WERI-Rb-1 (cell line): ENCODE results near the gene TRIM26.

Experiments used
- DNase-seq: peaks from one replicate; pipeline ENCODE4 v3.0.0-alpha.2; 2020
- H3K27ac ChIP-seq: fragments of 250-450 bp; sonication (Bioruptor Pico); 2 replicates; pipeline ENCODE4 v1.5.1; 2020; ENCODE audit warnings: mild to moderate bottlenecking, moderate library complexity
- H3K27me3 ChIP-seq: fragments of 250-450 bp; sonication (Bioruptor Pico); 2 replicates; pipeline ENCODE4 v1.5.1; 2021; ENCODE audit warnings: mild to moderate bottlenecking, low read depth, moderate library complexity; ENCODE audit not compliant: insufficient read depth, severe bottlenecking
- H3K36me3 ChIP-seq: fragments of 250-450 bp; sonication (Bioruptor Pico); 2 replicates; pipeline ENCODE4 v1.5.1; 2020; ENCODE audit warnings: mild to moderate bottlenecking, moderate library complexity
- H3K4me3 ChIP-seq: 2 replicates; pipeline ENCODE4 v1.5.1; 2011; ENCODE audit warnings: low read depth, mild to moderate bottlenecking, control low read depth, low read length
- H3K9me3 ChIP-seq: fragments of 250-450 bp; sonication (Bioruptor Pico); 2 replicates; pipeline ENCODE4 v1.5.1; 2021; ENCODE audit warnings: mild to moderate bottlenecking, moderate library complexity; ENCODE audit not compliant: severe bottlenecking
- TF ChIP-seq, protein P1 (sequence below): IDR thresholded peaks from 2 replicates; pipeline ENCODE4 v1.5.1; 2011; ENCODE audit warnings: low read depth, mild to moderate bottlenecking, control low read depth, inconsistent platforms, low read length

The TRIM26 gene

DNA sequence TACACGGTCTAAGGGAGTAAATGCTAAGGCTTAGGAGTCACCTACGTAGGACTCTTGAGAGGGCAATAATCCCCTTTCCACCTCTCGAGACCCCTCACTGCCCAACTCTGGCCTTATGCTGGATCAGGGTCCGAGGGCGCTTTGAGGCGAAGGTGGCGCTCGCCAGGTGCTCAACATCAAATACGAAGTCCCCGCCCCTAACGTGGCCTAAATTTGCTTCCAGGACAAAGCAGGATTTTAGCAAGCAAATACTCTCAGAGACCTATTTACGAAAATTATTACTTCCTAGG lies 406 bp upstream of the TRIM26 start:
- TF ChIP-seq, protein P1, sequence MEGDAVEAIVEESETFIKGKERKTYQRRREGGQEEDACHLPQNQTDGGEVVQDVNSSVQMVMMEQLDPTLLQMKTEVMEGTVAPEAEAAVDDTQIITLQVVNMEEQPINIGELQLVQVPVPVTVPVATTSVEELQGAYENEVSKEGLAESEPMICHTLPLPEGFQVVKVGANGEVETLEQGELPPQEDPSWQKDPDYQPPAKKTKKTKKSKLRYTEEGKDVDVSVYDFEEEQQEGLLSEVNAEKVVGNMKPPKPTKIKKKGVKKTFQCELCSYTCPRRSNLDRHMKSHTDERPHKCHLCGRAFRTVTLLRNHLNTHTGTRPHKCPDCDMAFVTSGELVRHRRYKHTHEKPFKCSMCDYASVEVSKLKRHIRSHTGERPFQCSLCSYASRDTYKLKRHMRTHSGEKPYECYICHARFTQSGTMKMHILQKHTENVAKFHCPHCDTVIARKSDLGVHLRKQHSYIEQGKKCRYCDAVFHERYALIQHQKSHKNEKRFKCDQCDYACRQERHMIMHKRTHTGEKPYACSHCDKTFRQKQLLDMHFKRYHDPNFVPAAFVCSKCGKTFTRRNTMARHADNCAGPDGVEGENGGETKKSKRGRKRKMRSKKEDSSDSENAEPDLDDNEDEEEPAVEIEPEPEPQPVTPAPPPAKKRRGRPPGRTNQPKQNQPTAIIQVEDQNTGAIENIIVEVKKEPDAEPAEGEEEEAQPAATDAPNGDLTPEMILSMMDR = peak; percentile 24; the same call in 1 of the 2 replicates
- Histone ChIP-seq H3K36me3 (peaks cover 23% of the 10 kb centered on the region), H3K27me3 (no peaks in the 10 kb centered on the region), H3K4me3 (peak overlapping the region; percentile 97), H3K9me3 (no peaks in the 10 kb centered on the region), H3K27ac (peak overlapping the region; percentile 91)
- DNase-seq = no peak

- H3K4me3 ChIP-seq = peak overlapping the region; percentile 97
These were observed 1.3 kb downstream of the TRIM26 start for GRCh38 chr6:30211899-30212298.

DNA sequence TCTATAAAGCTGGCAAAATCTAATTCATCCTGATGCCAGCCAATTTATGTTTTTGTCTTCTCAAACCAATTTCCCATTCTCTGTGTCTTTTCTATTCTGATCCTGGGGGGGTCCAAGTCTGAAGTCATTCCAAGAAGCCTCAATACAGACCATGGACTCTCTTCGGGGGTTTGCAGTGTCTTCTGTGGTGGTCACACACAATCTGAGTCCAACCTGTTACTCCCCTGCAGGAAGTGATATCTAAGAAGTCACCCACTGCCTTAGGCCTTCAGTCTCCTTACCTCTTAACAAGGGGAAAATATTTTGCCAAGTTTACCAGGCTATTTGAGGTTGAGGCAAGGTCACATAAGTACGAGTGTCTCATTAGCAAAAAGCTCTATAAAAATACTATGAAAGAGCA lies 1.9 kb downstream of the TRIM26 start:
- DNase-seq = no peak
- TF ChIP-seq, protein P1 = no peak
- no peaks in the 10 kb centered on the region for H3K9me3 ChIP-seq
- no peaks in the 10 kb centered on the region for H3K27me3 ChIP-seq
- H3K27ac ChIP-seq = no peak overlapping the region
- H3K4me3 ChIP-seq = no peak overlapping the region
- H3K36me3 ChIP-seq = peaks cover 31% of the 10 kb centered on the region

More at GRCh38 chr6:30211899-30212298, 1.3 kb downstream of the TRIM26 start:
- no peak overlapping the region for H3K27ac ChIP-seq
- H3K27me3 ChIP-seq = no peaks in the 10 kb centered on the region
- H3K9me3 ChIP-seq = no peaks in the 10 kb centered on the region
- H3K36me3 ChIP-seq = peaks cover 25% of the 10 kb centered on the region
- DNase-seq = no peak
- TF ChIP-seq, protein P1 = no peak

GRCh38 chr6:30207619-30208295 lies 5.4 kb downstream of the TRIM26 start:
- peak overlapping the region; percentile 37; the same call in 1 of the 2 replicates for H3K27ac ChIP-seq
- H3K4me3 ChIP-seq = no peak overlapping the region
- TF ChIP-seq, protein P1 = no peak
- H3K36me3 ChIP-seq = peaks cover 35% of the 10 kb centered on the region
- DNase-seq = no peak
- H3K9me3 ChIP-seq = no peaks in the 10 kb centered on the region
- no peaks in the 10 kb centered on the region for H3K27me3 ChIP-seq

DNA sequence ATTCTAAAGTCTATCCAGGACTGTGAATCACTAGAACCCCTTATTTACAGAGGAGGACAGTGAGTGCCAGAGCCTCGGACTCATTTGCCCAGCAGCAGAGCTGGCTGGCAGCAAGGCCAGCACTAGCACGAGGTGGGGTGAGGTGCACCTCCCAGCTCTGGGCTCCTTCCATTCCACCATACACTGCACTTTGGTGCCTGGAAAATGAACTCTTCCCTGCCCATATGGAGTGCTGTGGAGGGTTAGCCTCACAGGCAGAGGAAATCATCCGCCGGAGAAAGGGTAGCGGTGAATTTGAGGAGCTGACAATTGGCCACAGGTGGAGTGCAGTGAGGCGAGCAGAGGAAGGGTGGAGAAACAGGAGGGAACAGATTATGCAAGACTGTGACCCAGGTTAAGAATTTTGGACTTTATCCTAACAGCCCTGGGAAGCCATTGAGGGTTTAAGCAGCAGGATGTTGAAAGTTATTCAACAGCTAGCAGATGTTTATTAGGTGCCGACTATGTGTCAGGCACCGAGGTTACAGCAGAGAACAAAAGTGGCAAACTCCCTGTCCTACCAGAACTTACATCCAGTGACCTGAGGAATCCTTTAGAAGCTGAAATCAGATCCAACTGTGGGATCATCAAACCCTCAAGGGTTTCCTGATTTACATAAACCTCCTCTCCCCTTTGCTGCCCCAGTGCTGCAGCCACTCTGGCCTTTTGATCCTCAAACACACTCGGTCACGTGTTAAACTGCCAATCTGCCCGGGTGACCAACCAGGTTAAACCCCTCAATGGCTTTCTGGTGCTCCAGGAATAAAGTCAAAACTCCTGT lies 6.2 kb downstream of the TRIM26 start:
- no peak overlapping the region for H3K4me3 ChIP-seq
- H3K36me3 ChIP-seq = peaks cover 35% of the 10 kb centered on the region
- peak; percentile 48 for DNase-seq
- no peaks in the 10 kb centered on the region for H3K9me3 ChIP-seq
- peak overlapping the region; percentile 37; the same call in 1 of the 2 replicates for H3K27ac ChIP-seq
- H3K27me3 ChIP-seq = no peaks in the 10 kb centered on the region
- TF ChIP-seq, protein P1 = no peak
